ENCODE data around the gene CUL3. TPM values are rescaled to one million over a fixed set of nuclear protein-coding genes. Genes with fewer than 3 reads are reported as not detected.
A peak's percentile ranks its signal among the peaks of the same experiment; 100 is the strongest.

Gene CUL3
- total and polyA plus RNA-seq, 5 donors: 61.2 to 72.4 (median 65.3) TPM

DNA sequence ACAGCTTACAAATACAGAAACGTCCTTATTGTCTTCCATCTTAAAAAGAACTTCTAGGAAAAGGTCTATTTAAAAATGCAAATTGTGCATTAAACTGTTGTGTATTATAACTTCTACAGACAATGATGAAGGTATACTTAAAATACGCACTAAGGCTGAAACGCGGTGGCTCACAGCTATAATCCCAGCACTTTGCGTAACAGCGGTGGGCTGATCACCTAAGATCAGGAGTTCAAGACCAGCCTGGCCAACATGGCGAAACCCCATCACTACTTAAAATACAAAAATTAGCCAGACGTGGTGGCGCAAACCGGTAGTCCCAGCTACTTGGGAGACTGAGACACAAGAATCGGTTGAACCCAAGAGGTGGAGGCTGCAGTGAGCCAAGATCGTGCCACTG lies 4.9 kb downstream of the CUL3 start:
- no peak overlapping the region for H3K4me3 ChIP-seq (ENCODE audit: low read length)
- peaks cover 14% of the 10 kb centered on the region for H3K4me1 ChIP-seq (ENCODE audit: control insufficient read depth, insufficient read depth, low read length)
- no peak overlapping the region for H3K27ac ChIP-seq (ENCODE audit: low read length)
- DNase-seq: no peak
- H3K9me3 ChIP-seq (ENCODE audit: control insufficient read depth, low read length): no peaks in the 10 kb centered on the region
- 93% methylated on average over 12 of the region's 12 CpGs for WGBS
- no peaks in the 10 kb centered on the region for H3K27me3 ChIP-seq (ENCODE audit: control insufficient read depth, insufficient read depth)
- intact Hi-C loops (cut with DNase I): no loop called here
- ATAC-seq: no peak

DNA sequence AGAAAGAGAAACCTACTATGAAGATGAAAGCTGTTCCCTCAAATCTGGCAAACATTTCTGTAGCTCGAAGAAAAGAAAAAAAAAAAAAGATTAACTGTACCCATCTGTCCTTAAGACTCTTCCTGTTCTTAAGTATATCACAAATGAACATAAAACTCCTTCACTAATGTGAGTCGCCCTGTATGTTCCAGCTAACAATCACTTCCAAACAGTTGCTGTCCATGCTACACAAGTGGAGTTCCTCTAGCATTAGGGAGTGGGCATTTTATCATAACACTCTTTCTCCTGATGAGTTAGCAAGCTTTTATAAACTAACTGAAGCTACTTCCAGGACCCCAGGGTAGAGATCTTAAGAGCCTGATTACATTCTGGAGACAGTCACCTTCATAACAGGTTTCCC lies 5.8 kb downstream of the CUL3 start:
- ATAC-seq: no peak
- no peak overlapping the region for H3K4me3 ChIP-seq (ENCODE audit: low read length)
- intact Hi-C loops (cut with DNase I): no loop called here

DNA sequence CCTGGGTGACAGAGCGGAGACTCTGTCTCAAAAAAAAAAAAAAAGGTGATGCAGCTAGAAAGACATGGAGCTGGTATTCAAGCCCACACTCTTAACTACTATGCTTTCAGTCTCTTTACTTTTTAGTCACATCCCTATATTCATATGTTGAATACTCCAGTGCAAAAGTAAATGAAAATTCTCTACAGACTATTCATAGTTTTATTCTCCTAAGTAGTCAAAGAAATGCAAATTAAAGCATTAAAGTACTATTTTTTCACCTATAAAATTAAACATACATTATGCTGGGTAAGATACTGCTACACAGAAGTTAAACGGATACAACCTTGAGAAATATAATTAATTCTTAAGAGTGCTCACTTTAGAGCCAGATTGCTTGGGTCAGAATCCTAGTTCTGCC lies 7.6 kb downstream of the CUL3 start:
- H3K27ac ChIP-seq (ENCODE audit: low read length): no peak overlapping the region
- no peaks in the 10 kb centered on the region for H3K27me3 ChIP-seq (ENCODE audit: control insufficient read depth, insufficient read depth)
- H3K4me1 ChIP-seq (ENCODE audit: control insufficient read depth, insufficient read depth, low read length): peaks cover 16% of the 10 kb centered on the region
- H3K4me3 ChIP-seq (ENCODE audit: low read length): no peak overlapping the region
- ATAC-seq: no peak
- intact Hi-C loops (cut with DNase I): no loop called here
- no peak for DNase-seq
- WGBS: 84% methylated on average over 2 of the region's 2 CpGs
- H3K9me3 ChIP-seq (ENCODE audit: control insufficient read depth, low read length): no peaks in the 10 kb centered on the region

More for the DNA sequence above, 5.8 kb downstream of the CUL3 start:
- Histone ChIP-seq H3K4me1 (ENCODE audit: control insufficient read depth, insufficient read depth, low read length) (peaks cover 14% of the 10 kb centered on the region), H3K27me3 (ENCODE audit: control insufficient read depth, insufficient read depth) (no peaks in the 10 kb centered on the region), H3K9me3 (ENCODE audit: control insufficient read depth, low read length) (no peaks in the 10 kb centered on the region), H3K27ac (ENCODE audit: low read length) (no peak overlapping the region)
- DNase-seq: no peak
- WGBS: 16% methylated on average over 2 of the region's 2 CpGs

DNA sequence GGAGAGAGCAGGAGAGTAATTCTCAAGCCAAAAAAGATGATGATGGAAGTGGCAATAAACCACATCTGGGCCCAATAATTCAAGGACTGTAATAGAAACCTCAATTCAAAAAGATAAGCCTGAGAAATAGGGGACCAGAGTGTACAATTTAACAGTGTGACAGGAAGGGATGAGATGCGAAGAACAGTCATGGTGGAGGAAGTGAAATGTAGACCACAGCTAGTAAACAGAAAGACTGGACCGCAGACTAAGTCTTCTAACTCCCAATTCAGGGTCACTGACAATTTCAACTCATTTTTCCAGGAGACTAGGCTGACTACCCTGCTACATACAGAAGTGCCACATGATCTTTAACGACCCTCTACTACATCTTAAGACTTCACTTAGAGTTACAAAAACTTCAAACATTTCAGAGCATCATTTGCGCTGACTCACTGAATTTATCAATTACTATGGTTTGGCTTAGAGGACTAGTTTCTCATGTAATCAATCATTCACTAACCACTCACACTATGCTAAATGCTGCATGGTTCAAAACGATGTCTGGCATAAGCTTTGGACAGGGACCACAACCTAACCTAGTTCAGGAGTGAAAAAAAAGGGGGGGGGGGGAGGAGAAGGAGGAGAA lies 9.0 kb downstream of the CUL3 start:
- WGBS: 74% methylated on average over 5 of the region's 5 CpGs
- no peaks in the 10 kb centered on the region for H3K9me3 ChIP-seq (ENCODE audit: control insufficient read depth, low read length)
- no peak overlapping the region for H3K4me3 ChIP-seq (ENCODE audit: low read length)
- no peak for DNase-seq
- peaks cover 16% of the 10 kb centered on the region for H3K4me1 ChIP-seq (ENCODE audit: control insufficient read depth, insufficient read depth, low read length)
- intact Hi-C loops (cut with DNase I): no loop called here
- H3K27me3 ChIP-seq (ENCODE audit: control insufficient read depth, insufficient read depth): no peaks in the 10 kb centered on the region
- ATAC-seq: no peak
- H3K27ac ChIP-seq (ENCODE audit: low read length): no peak overlapping the region

DNA sequence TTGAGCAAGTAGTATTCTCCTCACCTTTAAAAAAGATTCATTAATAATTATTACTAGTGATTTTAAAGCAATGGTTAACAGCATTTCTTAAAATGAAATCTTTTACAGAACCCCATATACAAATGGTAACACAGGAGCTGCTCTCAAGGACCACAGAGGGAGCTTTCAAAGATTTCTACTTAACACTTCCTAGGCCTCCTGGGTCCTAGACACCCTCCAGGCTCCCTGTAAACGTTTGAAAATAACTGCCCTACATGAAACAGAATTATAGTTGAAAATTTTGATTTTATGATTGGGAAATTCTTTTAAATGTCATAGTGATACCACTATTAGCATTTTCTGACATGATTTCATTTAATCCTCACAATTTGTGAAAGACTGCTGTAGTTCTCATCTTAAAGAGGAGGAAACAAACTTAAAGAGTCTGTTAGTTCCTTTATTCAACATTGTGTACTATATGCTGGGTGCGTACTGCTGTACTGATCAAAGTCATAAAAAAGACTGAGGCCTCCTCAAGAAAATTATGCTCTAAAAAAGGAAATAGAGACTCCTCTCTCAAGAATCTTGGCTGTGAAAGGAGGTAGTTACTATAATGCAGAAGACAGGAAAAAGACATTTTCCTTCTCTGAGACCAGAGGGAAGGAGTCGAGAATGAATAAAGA lies 10.6 kb downstream of the CUL3 start:
- no peak for ATAC-seq
- intact Hi-C loops (cut with DNase I): no loop called here
- H3K9me3 ChIP-seq (ENCODE audit: control insufficient read depth, low read length): no peaks in the 10 kb centered on the region
- H3K27ac ChIP-seq (ENCODE audit: low read length): no peak overlapping the region
- H3K27me3 ChIP-seq (ENCODE audit: control insufficient read depth, insufficient read depth): no peaks in the 10 kb centered on the region
- 27% methylated on average over 3 of the region's 3 CpGs for WGBS
- DNase-seq: no peak
- peaks cover 10% of the 10 kb centered on the region for H3K4me1 ChIP-seq (ENCODE audit: control insufficient read depth, insufficient read depth, low read length)
- peak overlapping the region; percentile 20 for H3K4me3 ChIP-seq (ENCODE audit: low read length)

DNA sequence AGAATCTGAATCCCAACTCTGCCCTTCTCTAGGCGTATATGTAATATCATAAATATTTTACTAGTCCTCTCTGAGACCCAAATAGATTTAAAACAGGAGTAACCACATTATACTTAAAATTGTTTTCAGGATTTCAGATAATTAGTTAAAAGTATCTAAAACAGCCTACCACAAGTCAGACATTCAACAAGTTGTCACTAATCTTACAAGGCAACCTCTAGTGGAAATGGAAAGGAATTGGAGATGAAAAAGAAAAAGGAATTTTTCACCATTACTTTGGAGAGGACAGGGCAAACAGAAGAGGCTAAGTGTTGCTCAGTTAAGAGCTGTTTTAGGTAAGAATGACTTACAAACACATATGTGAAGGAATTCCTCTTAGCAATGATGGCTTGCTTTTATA lies 11.4 kb downstream of the CUL3 start:
- ATAC-seq (no peak), DNase-seq (no peak)
- Histone ChIP-seq H3K4me3 (ENCODE audit: low read length) (no peak overlapping the region), H3K27me3 (ENCODE audit: control insufficient read depth, insufficient read depth) (no peaks in the 10 kb centered on the region), H3K4me1 (ENCODE audit: control insufficient read depth, insufficient read depth, low read length) (peaks cover 9% of the 10 kb centered on the region), H3K9me3 (ENCODE audit: control insufficient read depth, low read length) (no peaks in the 10 kb centered on the region), H3K27ac (ENCODE audit: low read length) (no peak overlapping the region)
- WGBS: 94% methylated on average over 1 of the region's 1 CpG
- intact Hi-C loops (cut with DNase I): no loop called here

DNA sequence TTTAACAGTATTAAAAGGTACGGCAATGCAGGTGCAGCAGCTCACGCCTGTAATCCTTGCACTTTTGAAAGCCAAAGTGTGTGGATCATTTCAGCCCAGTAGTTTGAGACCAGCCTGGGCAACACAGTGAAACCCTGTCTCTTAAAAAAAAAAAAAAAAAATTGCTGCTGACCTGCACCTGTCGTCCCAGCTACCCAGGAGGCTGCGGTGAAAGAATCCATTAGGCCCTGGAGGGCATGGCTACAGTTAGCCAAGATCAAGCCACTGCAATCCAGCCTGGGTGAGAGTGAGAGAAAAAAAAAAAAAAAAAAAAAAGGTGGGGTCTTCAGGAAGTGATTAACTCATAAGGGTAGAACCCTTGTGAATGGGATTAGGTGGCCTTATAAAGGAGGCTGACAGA lies 12.8 kb downstream of the CUL3 start:
- 85% methylated on average over 4 of the region's 4 CpGs for WGBS
- no peak for ATAC-seq
- Histone ChIP-seq H3K4me3 (ENCODE audit: low read length) (no peak overlapping the region), H3K27me3 (ENCODE audit: control insufficient read depth, insufficient read depth) (no peaks in the 10 kb centered on the region), H3K27ac (ENCODE audit: low read length) (no peak overlapping the region), H3K4me1 (ENCODE audit: control insufficient read depth, insufficient read depth, low read length) (peaks cover 9% of the 10 kb centered on the region), H3K9me3 (ENCODE audit: control insufficient read depth, low read length) (no peaks in the 10 kb centered on the region)
- intact Hi-C loops (cut with DNase I): no loop called here
- DNase-seq: no peak

DNA sequence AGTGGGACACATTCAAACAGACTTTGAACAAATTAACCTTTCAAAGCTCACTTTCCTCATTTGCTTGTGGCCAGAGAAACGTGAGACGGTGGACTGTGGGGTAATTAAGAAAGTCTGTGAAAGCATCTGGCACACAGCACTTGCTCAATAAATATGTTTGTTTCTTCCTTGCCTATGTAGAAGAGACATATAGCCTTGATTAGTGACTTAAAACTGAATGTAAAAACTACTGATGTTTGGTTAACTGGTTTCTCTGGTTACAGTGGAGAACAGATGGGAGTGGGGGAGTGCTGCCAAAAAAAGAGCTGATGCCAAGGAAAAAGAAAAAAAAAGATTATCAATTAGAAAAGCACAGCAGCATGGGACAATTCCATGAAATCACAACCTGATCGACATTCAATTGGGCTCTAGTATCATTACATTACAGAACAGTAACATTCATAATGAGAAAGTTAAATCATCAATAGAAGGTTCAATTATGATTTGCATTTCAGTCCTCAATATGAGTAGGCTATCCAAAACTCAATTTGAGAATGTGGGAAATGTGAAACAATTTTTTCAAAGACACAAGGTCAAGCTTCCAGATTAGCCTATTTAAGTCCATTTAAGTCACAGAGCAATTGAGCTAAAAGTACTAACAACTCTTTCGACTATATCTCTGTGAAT lies 14.7 kb downstream of the CUL3 start:
- peaks cover 4% of the 10 kb centered on the region for H3K4me1 ChIP-seq (ENCODE audit: control insufficient read depth, insufficient read depth, low read length)
- intact Hi-C loops (cut with DNase I): no loop called here
- H3K27me3 ChIP-seq (ENCODE audit: control insufficient read depth, insufficient read depth): no peaks in the 10 kb centered on the region
- H3K9me3 ChIP-seq (ENCODE audit: control insufficient read depth, low read length): no peaks in the 10 kb centered on the region
- peak in 2 of 3 donors; percentile 23 to 36 for DNase-seq
- 46% methylated on average over 4 of the region's 4 CpGs for WGBS
- no peak for ATAC-seq
- H3K27ac ChIP-seq (ENCODE audit: low read length): no peak overlapping the region
- H3K4me3 ChIP-seq (ENCODE audit: low read length): no peak overlapping the region

DNA sequence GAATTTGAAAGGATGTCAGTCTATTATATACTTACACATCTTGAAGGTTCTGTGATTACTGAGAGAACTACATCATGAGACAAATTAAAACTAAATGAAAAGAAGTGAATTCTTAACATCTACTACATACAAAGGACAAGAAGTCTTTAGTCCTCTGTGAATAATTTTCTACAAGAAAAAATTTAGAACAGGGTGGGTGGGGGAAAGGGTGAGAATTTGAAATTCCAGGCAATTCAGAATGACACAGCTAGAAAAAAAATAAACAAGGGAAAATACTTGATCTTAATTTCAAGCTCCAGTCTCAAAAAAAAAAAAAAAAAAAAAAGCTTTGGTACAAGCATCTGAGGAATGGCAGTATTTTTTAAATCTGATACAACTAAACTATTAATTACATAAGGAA lies 15.5 kb downstream of the CUL3 start:
- Histone ChIP-seq H3K27me3 (ENCODE audit: control insufficient read depth, insufficient read depth) (no peaks in the 10 kb centered on the region), H3K4me1 (ENCODE audit: control insufficient read depth, insufficient read depth, low read length) (peaks cover 4% of the 10 kb centered on the region), H3K4me3 (ENCODE audit: low read length) (no peak overlapping the region), H3K9me3 (ENCODE audit: control insufficient read depth, low read length) (no peaks in the 10 kb centered on the region), H3K27ac (ENCODE audit: low read length) (no peak overlapping the region)
- DNase-seq (no peak), ATAC-seq (no peak)
- intact Hi-C loops (cut with DNase I): no loop called here

DNA sequence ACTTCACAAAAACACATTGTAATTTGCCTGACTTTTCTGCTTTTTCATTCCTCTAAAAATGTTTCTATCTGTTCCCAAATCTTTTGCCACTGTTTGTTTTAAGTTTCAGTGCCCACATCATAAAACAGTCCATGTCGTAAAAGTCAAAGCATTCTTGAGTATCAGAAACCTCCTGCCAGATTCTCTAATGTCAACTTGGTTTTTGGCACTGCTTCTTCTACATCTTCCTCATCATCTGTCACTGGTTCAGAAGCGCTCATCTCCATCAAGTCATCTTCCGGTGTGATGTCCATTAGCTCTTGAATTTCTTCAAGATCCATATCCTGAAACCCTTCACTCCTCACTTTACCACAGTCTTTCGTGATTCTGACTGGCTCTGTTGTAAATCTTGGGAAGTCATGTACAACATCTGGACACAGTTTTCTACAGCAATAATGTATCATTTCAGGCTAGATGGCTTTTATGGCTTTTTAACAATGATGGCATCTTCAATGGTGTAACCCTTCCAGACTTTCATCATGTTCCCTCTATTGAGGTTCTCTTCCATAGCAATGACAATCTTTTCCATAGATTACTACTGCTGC lies 19.6 kb downstream of the CUL3 start:
- WGBS: 95% methylated on average over 4 of the region's 4 CpGs
- ATAC-seq (no peak), DNase-seq (no peak)
- H3K27me3 ChIP-seq (ENCODE audit: control insufficient read depth, insufficient read depth): no peaks in the 10 kb centered on the region
- intact Hi-C loops (cut with DNase I): no loop called here
- no peak overlapping the region for H3K27ac ChIP-seq (ENCODE audit: low read length)
- H3K9me3 ChIP-seq (ENCODE audit: control insufficient read depth, low read length): no peaks in the 10 kb centered on the region
- H3K4me1 ChIP-seq (ENCODE audit: control insufficient read depth, insufficient read depth, low read length): peaks cover 7% of the 10 kb centered on the region
- no peak overlapping the region for H3K4me3 ChIP-seq (ENCODE audit: low read length)

DNA sequence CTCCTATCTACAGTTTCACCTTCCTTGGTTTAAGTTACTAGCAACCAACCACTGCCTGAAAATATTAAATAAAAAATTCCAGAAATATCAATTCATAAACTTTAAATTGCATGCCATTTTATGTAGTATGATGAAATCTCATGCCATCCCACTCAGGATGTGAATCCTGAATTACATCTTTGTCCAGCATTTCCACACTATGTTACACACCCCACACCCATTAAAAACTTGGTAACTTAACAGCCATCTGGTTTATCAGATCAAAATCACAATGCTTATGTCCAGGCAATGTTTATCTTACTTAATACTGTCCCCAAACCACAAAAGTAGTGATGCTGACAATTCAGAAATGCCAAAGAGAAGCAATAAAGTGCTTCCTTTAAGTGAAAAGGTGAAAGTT lies 21.6 kb downstream of the CUL3 start:
- Histone ChIP-seq H3K4me3 (ENCODE audit: low read length) (no peak overlapping the region), H3K27ac (ENCODE audit: low read length) (no peak overlapping the region), H3K4me1 (ENCODE audit: control insufficient read depth, insufficient read depth, low read length) (peaks cover 9% of the 10 kb centered on the region), H3K27me3 (ENCODE audit: control insufficient read depth, insufficient read depth) (no peaks in the 10 kb centered on the region), H3K9me3 (ENCODE audit: control insufficient read depth, low read length) (no peaks in the 10 kb centered on the region)
- ATAC-seq (no peak), DNase-seq (no peak)
- intact Hi-C loops (cut with DNase I): no loop called here
